ENCODE data around the gene TBC1D23.
"Not testable (repeated sequence)": the region's sequence is repeated elsewhere in the genome, so short reads cannot be mapped to it uniquely, and the experiment has no call there.

The TBC1D23 gene

GRCh38 chr3:100260081-100260684 lies 609 bp upstream of the TBC1D23 start:
- DNase-seq, result no peak

GRCh38 chr3:100261485-100261903 lies 702 bp downstream of the TBC1D23 start:
- DNase-seq, result no peak

GRCh38 chr3:100262925-100263324 lies 2.1 kb downstream of the TBC1D23 start:
- not testable (repeated sequence) for DNase-seq

GRCh38 chr3:100263583-100263982 lies 2.8 kb downstream of the TBC1D23 start:
- no peak for DNase-seq

- DNase-seq, result no peak
Observed at GRCh38 chr3:100264242-100264641, 3.5 kb downstream of the TBC1D23 start.

GRCh38 chr3:100265016-100265415 lies 4.2 kb downstream of the TBC1D23 start:
- no peak for DNase-seq

- DNase-seq, result no peak
Observed at GRCh38 chr3:100266531-100266930, 5.7 kb downstream of the TBC1D23 start.

- DNase-seq, result no peak
Observed at GRCh38 chr3:100268156-100268555, 7.4 kb downstream of the TBC1D23 start.

- DNase-seq, result no peak
Observed at GRCh38 chr3:100269001-100269400, 8.2 kb downstream of the TBC1D23 start.

- peak; percentile 63 for DNase-seq
Observed at GRCh38 chr3:100269410-100270214, 8.8 kb downstream of the TBC1D23 start.

GRCh38 chr3:100270215-100270583 lies 9.4 kb downstream of the TBC1D23 start:
- peak; percentile 20 for DNase-seq

GRCh38 chr3:100271522-100271921 lies 10.7 kb downstream of the TBC1D23 start:
- no peak for DNase-seq

- DNase-seq, result not testable (repeated sequence)
Observed at GRCh38 chr3:100272797-100273611, 12.2 kb downstream of the TBC1D23 start.

GRCh38 chr3:100274361-100274760 lies 13.6 kb downstream of the TBC1D23 start:
- no peak for DNase-seq

- DNase-seq, result no peak
Observed at GRCh38 chr3:100277255-100277800, 16.5 kb downstream of the TBC1D23 start.

GRCh38 chr3:100278910-100279309 lies 18.1 kb downstream of the TBC1D23 start:
- DNase-seq, result no peak

GRCh38 chr3:100288288-100288894 lies 27.6 kb downstream of the TBC1D23 start:
- no peak for DNase-seq

- DNase-seq, result no peak
Observed at GRCh38 chr3:100289339-100289738, 28.5 kb downstream of the TBC1D23 start.

- DNase-seq, result no peak
Observed at GRCh38 chr3:100295089-100295488, 34.3 kb downstream of the TBC1D23 start.

- DNase-seq, result no peak
Observed at GRCh38 chr3:100297784-100298183, 37.0 kb downstream of the TBC1D23 start.

GRCh38 chr3:100299016-100299415 lies 38.2 kb downstream of the TBC1D23 start:
- no peak for DNase-seq

GRCh38 chr3:100306695-100307094 lies 45.9 kb downstream of the TBC1D23 start:
- DNase-seq, result no peak

Measured in activated CD4-positive, alpha-beta T cell treated with anti-CD3 and anti-CD28 coated beads, Interleukin-2, amount 50 U/mL, for 16 hours (primary cell).